ENCODE results near the gene ANKRD16. TPM values are rescaled to one million over a fixed set of nuclear protein-coding genes. Genes with fewer than 3 reads are reported as not detected.

ANKRD16 gene
- total and polyA plus RNA-seq, 2 of the 13 experiments (the other 11 are each of a cell fraction or from before 2014, with no cell fraction given), result 8.0 to 11.4 TPM

DNA sequence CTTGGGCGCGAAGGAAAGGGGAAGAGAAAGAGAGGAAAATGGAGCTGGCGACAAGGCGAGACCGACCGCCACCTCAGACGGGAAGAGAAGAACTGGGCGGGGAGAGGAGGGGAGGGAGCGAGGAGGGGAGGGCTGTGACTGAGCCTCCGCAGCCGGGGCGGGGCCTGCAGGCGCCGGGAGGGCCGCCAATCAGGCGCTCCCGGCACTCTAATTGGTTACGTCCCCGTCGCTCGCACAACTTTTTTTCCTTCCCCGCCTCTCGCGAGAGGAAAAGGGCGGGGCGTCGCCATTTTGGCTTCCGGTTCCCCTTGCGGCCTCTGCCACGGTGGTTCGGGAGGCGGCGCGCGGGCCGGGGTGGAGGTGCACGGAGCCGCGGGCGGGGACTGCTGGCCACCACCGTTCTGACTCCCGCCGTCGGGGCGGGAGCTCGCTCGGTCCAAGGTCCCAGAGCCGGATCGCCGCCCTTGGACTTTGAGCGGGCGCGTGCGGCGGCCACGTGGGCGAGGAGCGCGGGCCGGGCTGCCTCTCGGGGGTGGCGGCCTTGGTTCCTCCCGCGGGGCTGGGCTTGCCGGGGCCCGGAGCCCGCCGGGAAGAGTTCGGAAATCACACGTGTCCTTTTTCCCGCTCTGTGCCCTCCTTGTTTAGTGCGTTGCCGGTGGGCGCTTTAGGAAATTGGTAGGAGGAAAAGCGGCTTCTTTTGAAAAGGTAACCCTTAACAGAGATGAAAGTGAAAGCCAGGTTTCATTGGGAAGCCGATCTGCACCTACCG, 76.2 kb downstream of the ANKRD16 start, which contains the start of gene GDI2 (continued):
- peak; percentile 30; the same call in 1 of the 2 replicates for TF ChIP-seq ATF6 (CRISPR knock-in tag; conservative IDR thresholded peaks at IDR 0.05)
- peak; percentile 53; the same call in 1 of the 2 replicates for TF ChIP-seq DNMT1 (CRISPR knock-in tag; IDR thresholded peaks at IDR 0.05)
- peak; percentile 91 for TF ChIP-seq RBFOX2 (IDR thresholded peaks at IDR 0.05; ENCODE audit: low read depth, low read length)
- TF ChIP-seq ZC3H13 (CRISPR knock-in tag; IDR thresholded peaks at IDR 0.05), result peak; percentile 94
- peak; percentile 66; the same call in 1 of the 2 replicates for TF ChIP-seq GMEB2 (CRISPR knock-in tag; IDR thresholded peaks at IDR 0.05; ENCODE audit: low read depth)
- TF ChIP-seq ZMAT3 (CRISPR knock-in tag; conservative IDR thresholded peaks at IDR 0.05), result peak; percentile 91
- TF ChIP-seq CHCHD3 (CRISPR knock-in tag; IDR thresholded peaks at IDR 0.05), result no peak
- no peak for TF ChIP-seq TBP (CRISPR knock-in tag; IDR thresholded peaks at IDR 0.05)
- TF ChIP-seq ZMYM4 (CRISPR knock-in tag; IDR thresholded peaks at IDR 0.05), result peak; percentile 95
- TF ChIP-seq ZNF510 (CRISPR knock-in tag; IDR thresholded peaks at IDR 0.05; ENCODE audit: low read depth), result 0 out of 2 replicates have a peak, but pooled peaks have one; percentile 39
- TF ChIP-seq, protein P1, sequence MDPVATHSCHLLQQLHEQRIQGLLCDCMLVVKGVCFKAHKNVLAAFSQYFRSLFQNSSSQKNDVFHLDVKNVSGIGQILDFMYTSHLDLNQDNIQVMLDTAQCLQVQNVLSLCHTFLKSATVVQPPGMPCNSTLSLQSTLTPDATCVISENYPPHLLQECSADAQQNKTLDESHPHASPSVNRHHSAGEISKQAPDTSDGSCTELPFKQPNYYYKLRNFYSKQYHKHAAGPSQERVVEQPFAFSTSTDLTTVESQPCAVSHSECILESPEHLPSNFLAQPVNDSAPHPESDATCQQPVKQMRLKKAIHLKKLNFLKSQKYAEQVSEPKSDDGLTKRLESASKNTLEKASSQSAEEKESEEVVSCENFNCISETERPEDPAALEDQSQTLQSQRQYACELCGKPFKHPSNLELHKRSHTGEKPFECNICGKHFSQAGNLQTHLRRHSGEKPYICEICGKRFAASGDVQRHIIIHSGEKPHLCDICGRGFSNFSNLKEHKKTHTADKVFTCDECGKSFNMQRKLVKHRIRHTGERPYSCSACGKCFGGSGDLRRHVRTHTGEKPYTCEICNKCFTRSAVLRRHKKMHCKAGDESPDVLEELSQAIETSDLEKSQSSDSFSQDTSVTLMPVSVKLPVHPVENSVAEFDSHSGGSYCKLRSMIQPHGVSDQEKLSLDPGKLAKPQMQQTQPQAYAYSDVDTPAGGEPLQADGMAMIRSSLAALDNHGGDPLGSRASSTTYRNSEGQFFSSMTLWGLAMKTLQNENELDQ (CRISPR knock-in tag; IDR thresholded peaks at IDR 0.05; ENCODE audit: borderline replicate concordance), result no peak
- 0 out of 2 replicates have a peak, but pooled peaks have one; percentile 17 for TF ChIP-seq ONECUT2 (CRISPR knock-in tag; IDR thresholded peaks at IDR 0.05)
- peak; percentile 95 for TF ChIP-seq ZNF724P (CRISPR knock-in tag; IDR thresholded peaks at IDR 0.05; ENCODE audit: borderline replicate concordance)
- TF ChIP-seq ZNF615 (CRISPR knock-in tag; IDR thresholded peaks at IDR 0.05; ENCODE audit: borderline replicate concordance), result no peak
- TF ChIP-seq MLX (CRISPR knock-in tag; IDR thresholded peaks at IDR 0.05), result peak; percentile 98
- TF ChIP-seq, protein P2, sequence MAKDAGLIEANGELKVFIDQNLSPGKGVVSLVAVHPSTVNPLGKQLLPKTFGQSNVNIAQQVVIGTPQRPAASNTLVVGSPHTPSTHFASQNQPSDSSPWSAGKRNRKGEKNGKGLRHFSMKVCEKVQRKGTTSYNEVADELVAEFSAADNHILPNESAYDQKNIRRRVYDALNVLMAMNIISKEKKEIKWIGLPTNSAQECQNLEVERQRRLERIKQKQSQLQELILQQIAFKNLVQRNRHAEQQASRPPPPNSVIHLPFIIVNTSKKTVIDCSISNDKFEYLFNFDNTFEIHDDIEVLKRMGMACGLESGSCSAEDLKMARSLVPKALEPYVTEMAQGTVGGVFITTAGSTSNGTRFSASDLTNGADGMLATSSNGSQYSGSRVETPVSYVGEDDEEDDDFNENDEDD (CRISPR knock-in tag; IDR thresholded peaks at IDR 0.05; ENCODE audit: borderline replicate concordance), result peak; percentile 98
- TF ChIP-seq HNRNPK (IDR thresholded peaks at IDR 0.05; ENCODE audit: low read depth, low read length, poor library complexity, severe bottlenecking), result peak; percentile 94
- TF ChIP-seq NFKB2 (CRISPR knock-in tag; IDR thresholded peaks at IDR 0.05; ENCODE audit: borderline replicate concordance), result peak; percentile 98
- peak; percentile 86 for TF ChIP-seq ZNF225 (CRISPR knock-in tag; IDR thresholded peaks at IDR 0.05)
- peak; percentile 91; the same call in 1 of the 2 replicates for TF ChIP-seq ZNF275 (CRISPR knock-in tag; IDR thresholded peaks at IDR 0.05; ENCODE audit: borderline replicate concordance)
